ENCODE data around the gene PRSS35. TPM values are rescaled to one million over a fixed set of nuclear protein-coding genes. Genes with fewer than 3 reads are reported as not detected.

Gene PRSS35
- total and polyA plus RNA-seq, 2 donors (not counting 1 experiment from before 2014, with no cell fraction given), result not detected

DNA sequence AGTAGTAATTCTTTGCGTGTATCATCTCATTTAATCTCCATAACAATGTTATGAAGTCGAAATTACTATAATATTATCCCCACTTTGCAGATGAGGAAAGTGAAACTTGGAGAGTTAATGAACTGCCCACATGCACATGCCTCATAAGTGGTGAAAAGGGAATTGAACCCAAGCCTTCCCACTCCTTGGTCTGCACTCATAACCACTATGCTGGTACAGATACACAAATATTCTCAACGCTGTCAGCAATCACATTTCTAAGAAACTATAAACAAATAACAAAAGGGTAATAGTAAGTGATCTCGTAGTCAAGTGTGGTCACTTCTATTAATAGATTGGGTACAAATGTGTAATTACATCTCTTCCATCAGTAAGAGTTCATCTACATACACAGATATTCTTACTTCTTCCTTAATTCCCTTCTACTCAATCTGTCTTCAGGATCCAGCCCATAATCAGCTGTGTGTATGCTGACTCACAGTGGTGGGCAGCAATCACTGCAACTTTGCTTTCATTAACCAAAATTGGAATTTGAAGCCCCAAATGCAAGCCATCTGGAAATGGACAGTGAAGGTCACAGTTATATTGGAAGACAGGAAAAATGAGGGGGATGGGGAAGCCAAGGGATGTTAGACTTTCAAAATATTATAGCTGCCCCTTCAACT is 6.6 kb downstream of the PRSS35 start:
- Histone ChIP-seq H3K79me2 (ENCODE audit: control insufficient read depth, insufficient read depth, low read length) (no peaks in the 10 kb centered on the region), H3K9me3 (ENCODE audit: control extremely low read depth in 1 of 3, control insufficient read depth in 2 of 3, insufficient read depth in 1 of 3, low read length in 2 of 3) (no peaks in the 10 kb centered on the region), H3K4me2 (replicated peaks; ENCODE audit: low read depth, low read length, poor library complexity, severe bottlenecking) (no peak overlapping the region), H3K4me3 (ENCODE audit: control extremely low read depth in 1 of 5, extremely low read depth in 1 of 5, insufficient read depth in 1 of 5, low read depth in 2 of 5, low read length in 4 of 5) (no peak overlapping the region), H3K4me1 (ENCODE audit: control insufficient read depth in 2 of 2, insufficient read depth in 2 of 2, low read length in 2 of 2) (no peaks in the 10 kb centered on the region), H2AFZ (ENCODE audit: insufficient read depth, low read depth, low read length, poor library complexity, severe bottlenecking) (no peak overlapping the region), H3K27ac (ENCODE audit: low read length in 2 of 2) (no peak overlapping the region), H3K9ac (ENCODE audit: low read length) (no peak overlapping the region), H3K36me3 (replicated peaks in 1 of 2; ENCODE audit: control extremely low read depth in 1 of 2, control insufficient read depth in 1 of 2, extremely low read depth in 1 of 2, insufficient read depth in 2 of 2, low read length in 1 of 2) (no peaks in the 10 kb centered on the region), H3K27me3 (replicated peaks in 1 of 4; ENCODE audit: control extremely low read depth in 1 of 4, control insufficient read depth in 3 of 4, insufficient read depth in 4 of 4, low read length in 3 of 4) (peaks cover 0 to 6% (median 0%) of the 10 kb centered on the region in 4 experiments), H4K20me1 (ENCODE audit: control insufficient read depth, insufficient read depth, low read length, poor library complexity, severe bottlenecking) (no peaks in the 10 kb centered on the region)
- no peak for DNase-seq
- Mint-ChIP-seq H3K4me1 (no peaks in the 10 kb centered on the region), H3K9me3 (ENCODE audit: insufficient read depth) (no peaks in the 10 kb centered on the region), H3K27ac (no peak overlapping the region), H3K27me3 (peaks cover 19% of the 10 kb centered on the region), H3K4me3 (no peak overlapping the region)
- TF ChIP-seq, protein P1, sequence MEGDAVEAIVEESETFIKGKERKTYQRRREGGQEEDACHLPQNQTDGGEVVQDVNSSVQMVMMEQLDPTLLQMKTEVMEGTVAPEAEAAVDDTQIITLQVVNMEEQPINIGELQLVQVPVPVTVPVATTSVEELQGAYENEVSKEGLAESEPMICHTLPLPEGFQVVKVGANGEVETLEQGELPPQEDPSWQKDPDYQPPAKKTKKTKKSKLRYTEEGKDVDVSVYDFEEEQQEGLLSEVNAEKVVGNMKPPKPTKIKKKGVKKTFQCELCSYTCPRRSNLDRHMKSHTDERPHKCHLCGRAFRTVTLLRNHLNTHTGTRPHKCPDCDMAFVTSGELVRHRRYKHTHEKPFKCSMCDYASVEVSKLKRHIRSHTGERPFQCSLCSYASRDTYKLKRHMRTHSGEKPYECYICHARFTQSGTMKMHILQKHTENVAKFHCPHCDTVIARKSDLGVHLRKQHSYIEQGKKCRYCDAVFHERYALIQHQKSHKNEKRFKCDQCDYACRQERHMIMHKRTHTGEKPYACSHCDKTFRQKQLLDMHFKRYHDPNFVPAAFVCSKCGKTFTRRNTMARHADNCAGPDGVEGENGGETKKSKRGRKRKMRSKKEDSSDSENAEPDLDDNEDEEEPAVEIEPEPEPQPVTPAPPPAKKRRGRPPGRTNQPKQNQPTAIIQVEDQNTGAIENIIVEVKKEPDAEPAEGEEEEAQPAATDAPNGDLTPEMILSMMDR (IDR thresholded peaks at IDR 0.05), result no peak
- no peak for TF ChIP-seq EZH2 (IDR thresholded peaks at IDR 0.05; ENCODE audit: borderline replicate concordance, insufficient read depth, low read depth, low read length, poor library complexity, severe bottlenecking)
- no peak for ATAC-seq (ENCODE audit: low read depth)
- no CpG with 5 or more reads among the region's 4 CpGs for WGBS (ENCODE audit: insufficient coverage)
- intact Hi-C loops (cut with micrococcal nuclease), result no loop called here
- POLR2A ChIA-PET, result no interaction called here
- CTCF ChIA-PET, result interaction anchor here (0.9 to 1.2 kb wide), 2 partner anchors 8 to 13 kb away, joined by 3 read pairs; no protein-coding TSS in a partner anchor

DNA sequence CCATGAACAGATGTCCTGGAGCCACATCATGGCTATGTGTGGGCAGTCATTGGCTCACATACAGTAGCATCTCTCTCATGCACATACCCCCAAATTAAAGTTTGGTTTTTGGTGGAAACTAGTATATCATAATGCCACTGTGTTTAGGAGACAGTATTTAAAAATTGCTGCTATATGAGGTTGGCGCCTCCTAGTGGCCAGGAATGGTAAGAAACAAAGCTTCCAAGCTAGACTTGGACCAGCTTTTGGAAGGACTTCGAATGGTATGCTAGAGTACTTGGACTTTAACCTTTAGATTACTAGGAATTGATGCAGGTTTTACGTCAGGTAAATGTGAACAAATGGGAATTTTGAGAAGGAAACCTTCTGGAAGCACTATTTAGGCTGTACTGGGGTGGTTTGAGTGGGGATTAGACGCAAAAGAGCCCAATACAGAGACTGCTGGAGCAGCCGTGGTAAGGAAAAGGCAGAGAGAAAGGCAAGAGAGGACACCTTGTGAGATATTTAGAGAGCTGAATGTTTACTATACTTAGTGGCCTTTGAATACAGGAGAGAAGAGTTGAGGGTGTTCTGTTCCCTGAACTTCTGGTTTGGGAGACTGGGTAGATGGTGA is 23.8 kb downstream of the PRSS35 start:
- Mint-ChIP-seq H3K4me3 (no peak overlapping the region), H3K4me1 (no peaks in the 10 kb centered on the region), H3K27me3 (no peaks in the 10 kb centered on the region), H3K27ac (no peak overlapping the region), H3K9me3 (ENCODE audit: insufficient read depth) (peaks cover 2% of the 10 kb centered on the region)
- Histone ChIP-seq H3K36me3 (replicated peaks in 1 of 2; ENCODE audit: control extremely low read depth in 1 of 2, control insufficient read depth in 1 of 2, extremely low read depth in 1 of 2, insufficient read depth in 2 of 2, low read length in 1 of 2) (no peaks in the 10 kb centered on the region), H3K27ac (ENCODE audit: low read length in 2 of 2) (no peak overlapping the region), H4K20me1 (ENCODE audit: control insufficient read depth, insufficient read depth, low read length, poor library complexity, severe bottlenecking) (no peaks in the 10 kb centered on the region), H3K9me3 (ENCODE audit: control extremely low read depth in 1 of 3, control insufficient read depth in 2 of 3, insufficient read depth in 1 of 3, low read length in 2 of 3) (no peaks in the 10 kb centered on the region), H3K4me2 (replicated peaks; ENCODE audit: low read depth, low read length, poor library complexity, severe bottlenecking) (no peak overlapping the region), H2AFZ (ENCODE audit: insufficient read depth, low read depth, low read length, poor library complexity, severe bottlenecking) (no peak overlapping the region), H3K27me3 (replicated peaks in 1 of 4; ENCODE audit: control extremely low read depth in 1 of 4, control insufficient read depth in 3 of 4, insufficient read depth in 4 of 4, low read length in 3 of 4) (no peaks in the 10 kb centered on the region), H3K4me1 (ENCODE audit: control insufficient read depth in 2 of 2, insufficient read depth in 2 of 2, low read length in 2 of 2) (no peaks in the 10 kb centered on the region), H3K4me3 (ENCODE audit: control extremely low read depth in 1 of 5, extremely low read depth in 1 of 5, insufficient read depth in 1 of 5, low read depth in 2 of 5, low read length in 4 of 5) (no peak overlapping the region), H3K79me2 (ENCODE audit: control insufficient read depth, insufficient read depth, low read length) (no peaks in the 10 kb centered on the region), H3K9ac (ENCODE audit: low read length) (no peak overlapping the region)
- WGBS (ENCODE audit: insufficient coverage), result 55% methylated on average over 5 of the region's 5 CpGs
- peak; percentile 47 for DNase-seq
- ATAC-seq (ENCODE audit: low read depth), result peak; percentile 24
- intact Hi-C loops (cut with micrococcal nuclease), result no loop called here
- ChIA-PET CTCF (interaction anchor here (0.6 to 1.3 kb wide), 3 partner anchors 11 to 1265 kb away, joined by 3 to 5 read pairs (median 5); no protein-coding TSS in a partner anchor), POLR2A (no interaction called here)
- TF ChIP-seq, protein P1 (IDR thresholded peaks at IDR 0.05), result peak; percentile 69
- TF ChIP-seq EZH2 (IDR thresholded peaks at IDR 0.05; ENCODE audit: borderline replicate concordance, insufficient read depth, low read depth, low read length, poor library complexity, severe bottlenecking), result no peak
